SK-N-SH treated with all-trans-retinoic acid at 6 μM for 48 hours (cell line): ENCODE results near the gene AP1AR.

Experiments
- ATAC-seq: fragments of 200-7000 bp; cut with Tn5 transposase; 3 replicates; pipeline ENCODE4 v1.9.1; 2020; ENCODE audit warnings: mild to moderate bottlenecking, moderate library complexity
- ARNTL ChIP-seq: fragments of 450-650 bp; formaldehyde crosslinking; IDR thresholded peaks from 2 replicates; pipeline ENCODE4 v1.5.0; 2020; ENCODE audit warnings: low read depth, mild to moderate bottlenecking, moderate library complexity, borderline replicate concordance
- BACH2 ChIP-seq: fragments of 250-450 bp; sonication (Bioruptor Pico); IDR thresholded peaks from 2 replicates; pipeline ENCODE4 v1.9.0; 2021; ENCODE audit warnings: mild to moderate bottlenecking, borderline replicate concordance
- CSDC2 ChIP-seq: fragments of 250-450 bp; sonication (Bioruptor Pico); IDR thresholded peaks from 2 replicates; pipeline ENCODE4 v1.5.0; 2020; ENCODE audit warnings: mild to moderate bottlenecking, moderate library complexity
- ESRRG ChIP-seq: fragments of 250-450 bp; sonication (Bioruptor Pico); IDR thresholded peaks from 2 replicates; pipeline ENCODE4 v1.6.1; 2021; ENCODE audit warnings: mild to moderate bottlenecking
- GLIS3 ChIP-seq: fragments of 250-450 bp; sonication (Bioruptor Pico); IDR thresholded peaks from 2 replicates; pipeline ENCODE4 v1.5.0; 2020; ENCODE audit warnings: mild to moderate bottlenecking, moderate library complexity
- ISL1 ChIP-seq: fragments of 250-450 bp; sonication (Bioruptor Pico); IDR thresholded peaks from 2 replicates; pipeline ENCODE4 v2.1.2; 2022; ENCODE audit warnings: mild to moderate bottlenecking, moderate library complexity
- OSR1 ChIP-seq: fragments of 250-450 bp; sonication (Bioruptor Pico); IDR thresholded peaks from 2 replicates; pipeline ENCODE4 v1.8.0; 2022; ENCODE audit warnings: moderate library complexity, mild to moderate bottlenecking, inconsistent platforms
- PPARA ChIP-seq: fragments of 250-450 bp; sonication (Bioruptor Pico); IDR thresholded peaks from 2 replicates; pipeline ENCODE4 v1.5.0; 2020; ENCODE audit warnings: mild to moderate bottlenecking, borderline replicate concordance
- RARB ChIP-seq: fragments of 250-450 bp; sonication (Bioruptor Pico); IDR thresholded peaks from 2 replicates; pipeline ENCODE4 v1.8.0; 2021; ENCODE audit warnings: mild to moderate bottlenecking, moderate library complexity
- SNAI2 ChIP-seq: fragments of 250-450 bp; sonication (Bioruptor Pico); IDR thresholded peaks from 2 replicates; pipeline ENCODE4 v1.5.0; 2020; ENCODE audit warnings: mild to moderate bottlenecking, moderate library complexity
- TCF4 ChIP-seq: fragments of 250-450 bp; sonication (Bioruptor Pico); IDR thresholded peaks from 2 replicates; pipeline ENCODE4 v1.8.0; 2021; ENCODE audit warnings: mild to moderate bottlenecking, moderate library complexity, borderline replicate concordance
- TOX ChIP-seq: fragments of 250-450 bp; sonication (Bioruptor Pico); IDR thresholded peaks from 2 replicates; pipeline ENCODE4 v1.8.0; 2021; ENCODE audit warnings: mild to moderate bottlenecking, moderate library complexity, borderline replicate concordance
- ZC3H10 ChIP-seq: fragments of 250-450 bp; sonication (Bioruptor Pico); IDR thresholded peaks from 2 replicates; pipeline ENCODE4 v1.5.1; 2021; ENCODE audit warnings: mild to moderate bottlenecking, moderate library complexity
- ZFP3 ChIP-seq: fragments of 250-450 bp; sonication (Bioruptor Pico); IDR thresholded peaks from 2 replicates; pipeline ENCODE4 v1.5.0; 2020; ENCODE audit warnings: mild to moderate bottlenecking, moderate library complexity
- ZFP30 ChIP-seq: fragments of 450-650 bp; formaldehyde crosslinking; IDR thresholded peaks from 2 replicates; pipeline ENCODE4 v1.5.0; 2022; ENCODE audit warnings: mild to moderate bottlenecking, moderate library complexity
- ZNF565 ChIP-seq: fragments of 450-650 bp; formaldehyde crosslinking; conservative IDR thresholded peaks from 2 replicates; pipeline ENCODE4 v1.5.0; 2020; ENCODE audit warnings: low read depth, mild to moderate bottlenecking, moderate library complexity
- ZNF70 ChIP-seq: fragments of 450-650 bp; formaldehyde crosslinking; IDR thresholded peaks from 2 replicates; pipeline ENCODE4 v1.5.0; 2020; ENCODE audit warnings: mild to moderate bottlenecking, moderate library complexity
- ZNF8 ChIP-seq: fragments of 450-650 bp; formaldehyde crosslinking; IDR thresholded peaks from 2 replicates; pipeline ENCODE4 v1.5.0; 2020; ENCODE audit warnings: mild to moderate bottlenecking, moderate library complexity
- TF ChIP-seq, protein P1 (sequence below): fragments of 250-450 bp; sonication (Bioruptor Pico); IDR thresholded peaks from 2 replicates; pipeline ENCODE4 v1.8.0; 2020; ENCODE audit warnings: mild to moderate bottlenecking, moderate library complexity, borderline replicate concordance
- TF ChIP-seq, protein P2 (sequence below): fragments of 250-450 bp; sonication (Bioruptor Pico); IDR thresholded peaks from 2 replicates; pipeline ENCODE4 v1.8.0; 2021; ENCODE audit warnings: low read depth, mild to moderate bottlenecking, moderate library complexity, borderline replicate concordance
- TF ChIP-seq, protein P3 (sequence below): fragments of 250-450 bp; sonication (Bioruptor Pico); IDR thresholded peaks from 2 replicates; pipeline ENCODE4 v1.5.1; 2021; ENCODE audit warnings: mild to moderate bottlenecking, moderate library complexity
- TF ChIP-seq, protein P4 (sequence below): fragments of 250-450 bp; sonication (Bioruptor Pico); IDR thresholded peaks from 2 replicates; pipeline ENCODE4 v1.5.0; 2020; ENCODE audit warnings: mild to moderate bottlenecking, moderate library complexity

Gene AP1AR, protein sequence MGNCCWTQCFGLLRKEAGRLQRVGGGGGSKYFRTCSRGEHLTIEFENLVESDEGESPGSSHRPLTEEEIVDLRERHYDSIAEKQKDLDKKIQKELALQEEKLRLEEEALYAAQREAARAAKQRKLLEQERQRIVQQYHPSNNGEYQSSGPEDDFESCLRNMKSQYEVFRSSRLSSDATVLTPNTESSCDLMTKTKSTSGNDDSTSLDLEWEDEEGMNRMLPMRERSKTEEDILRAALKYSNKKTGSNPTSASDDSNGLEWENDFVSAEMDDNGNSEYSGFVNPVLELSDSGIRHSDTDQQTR

DNA sequence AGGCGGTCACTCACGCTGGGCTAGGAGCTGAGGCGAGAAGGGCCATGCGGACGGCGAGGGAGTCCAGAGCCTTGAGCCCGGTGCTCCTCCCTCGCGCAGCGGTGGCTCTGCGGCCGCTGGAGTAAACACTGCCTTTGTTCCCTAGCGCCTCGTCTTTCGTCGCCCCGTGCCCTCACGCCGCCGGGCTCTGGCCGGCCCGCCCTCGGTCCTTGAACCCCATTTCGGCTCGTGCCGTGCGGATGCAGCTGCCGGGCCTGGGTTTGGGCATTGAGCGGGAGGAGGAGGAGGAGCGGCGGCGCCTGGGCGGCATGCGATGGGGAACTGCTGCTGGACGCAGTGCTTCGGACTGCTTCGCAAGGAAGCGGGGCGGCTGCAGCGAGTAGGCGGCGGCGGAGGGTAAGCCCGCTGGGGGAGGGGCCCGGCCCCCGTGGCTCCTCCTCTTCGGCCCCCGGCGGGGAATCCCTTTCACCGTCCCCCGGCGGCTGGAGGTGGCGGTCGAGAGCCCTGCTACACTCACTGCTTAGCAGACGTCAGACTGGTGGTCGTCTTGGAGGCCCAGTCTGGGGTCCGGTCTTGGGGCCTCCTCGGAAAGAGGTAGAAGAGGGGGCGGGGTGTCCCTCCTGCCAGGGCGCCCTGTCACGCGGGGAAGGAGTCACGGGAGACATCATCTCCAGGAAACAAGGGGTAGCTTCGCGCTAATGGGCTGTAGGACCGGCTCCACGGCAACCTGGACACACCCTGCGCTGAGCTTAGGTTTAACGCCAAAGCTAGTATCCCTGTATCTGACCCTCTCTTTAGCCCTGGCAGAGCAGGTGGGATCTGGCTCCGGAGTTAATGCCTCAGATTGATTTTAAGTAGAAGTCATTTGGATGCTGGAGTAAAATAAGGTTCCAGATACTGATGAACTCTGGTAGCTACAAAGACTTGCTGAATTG, at the start of gene AP1AR:
TSS of gene AP1AR (plus strand) at position 9 of the 935 bp plus-strand sequence. CDS start at position 314, 305 bp downstream.
- ATAC-seq, result peak; percentile 82

DNA sequence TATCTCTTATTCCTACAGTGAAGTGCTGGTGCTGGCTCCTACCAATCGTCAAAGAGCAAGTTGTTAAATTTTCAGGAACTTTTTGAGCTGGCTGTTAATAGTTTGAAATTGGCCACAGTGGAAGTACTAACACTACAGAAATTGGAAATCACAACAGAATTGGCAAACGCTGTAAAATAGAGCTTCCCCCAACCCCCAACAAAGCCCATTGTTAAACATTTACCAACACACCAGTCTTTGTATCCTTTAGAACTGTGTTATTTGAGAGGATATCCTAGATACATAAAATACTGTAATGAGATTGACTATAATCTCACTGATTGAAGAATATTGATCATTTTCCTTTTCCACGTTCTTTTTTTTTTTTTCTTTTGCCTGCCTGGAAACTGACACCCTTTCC, 49.0 kb upstream of the AP1AR start:
- TF ChIP-seq, protein P1, sequence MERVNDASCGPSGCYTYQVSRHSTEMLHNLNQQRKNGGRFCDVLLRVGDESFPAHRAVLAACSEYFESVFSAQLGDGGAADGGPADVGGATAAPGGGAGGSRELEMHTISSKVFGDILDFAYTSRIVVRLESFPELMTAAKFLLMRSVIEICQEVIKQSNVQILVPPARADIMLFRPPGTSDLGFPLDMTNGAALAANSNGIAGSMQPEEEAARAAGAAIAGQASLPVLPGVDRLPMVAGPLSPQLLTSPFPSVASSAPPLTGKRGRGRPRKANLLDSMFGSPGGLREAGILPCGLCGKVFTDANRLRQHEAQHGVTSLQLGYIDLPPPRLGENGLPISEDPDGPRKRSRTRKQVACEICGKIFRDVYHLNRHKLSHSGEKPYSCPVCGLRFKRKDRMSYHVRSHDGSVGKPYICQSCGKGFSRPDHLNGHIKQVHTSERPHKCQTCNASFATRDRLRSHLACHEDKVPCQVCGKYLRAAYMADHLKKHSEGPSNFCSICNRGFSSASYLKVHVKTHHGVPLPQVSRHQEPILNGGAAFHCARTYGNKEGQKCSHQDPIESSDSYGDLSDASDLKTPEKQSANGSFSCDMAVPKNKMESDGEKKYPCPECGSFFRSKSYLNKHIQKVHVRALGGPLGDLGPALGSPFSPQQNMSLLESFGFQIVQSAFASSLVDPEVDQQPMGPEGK (CRISPR knock-in tag), result no peak
- TF ChIP-seq TCF4 (no peak), ZNF8 (CRISPR knock-in tag) (no peak), ZFP30 (CRISPR knock-in tag) (no peak), TOX (CRISPR knock-in tag) (no peak), OSR1 (CRISPR knock-in tag) (no peak), SNAI2 (CRISPR knock-in tag) (no peak), PPARA (CRISPR knock-in tag) (no peak), ZC3H10 (no peak), ESRRG (no peak), ARNTL (no peak), ZFP3 (CRISPR knock-in tag) (no peak), ZNF565 (no peak)
- TF ChIP-seq, protein P2, sequence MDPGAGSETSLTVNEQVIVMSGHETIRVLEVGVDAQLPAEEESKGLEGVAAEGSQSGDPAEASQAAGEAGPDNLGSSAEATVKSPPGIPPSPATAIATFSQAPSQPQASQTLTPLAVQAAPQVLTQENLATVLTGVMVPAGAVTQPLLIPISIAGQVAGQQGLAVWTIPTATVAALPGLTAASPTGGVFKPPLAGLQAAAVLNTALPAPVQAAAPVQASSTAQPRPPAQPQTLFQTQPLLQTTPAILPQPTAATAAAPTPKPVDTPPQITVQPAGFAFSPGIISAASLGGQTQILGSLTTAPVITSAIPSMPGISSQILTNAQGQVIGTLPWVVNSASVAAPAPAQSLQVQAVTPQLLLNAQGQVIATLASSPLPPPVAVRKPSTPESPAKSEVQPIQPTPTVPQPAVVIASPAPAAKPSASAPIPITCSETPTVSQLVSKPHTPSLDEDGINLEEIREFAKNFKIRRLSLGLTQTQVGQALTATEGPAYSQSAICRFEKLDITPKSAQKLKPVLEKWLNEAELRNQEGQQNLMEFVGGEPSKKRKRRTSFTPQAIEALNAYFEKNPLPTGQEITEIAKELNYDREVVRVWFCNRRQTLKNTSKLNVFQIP (CRISPR knock-in tag), result no peak
- TF ChIP-seq, protein P3, sequence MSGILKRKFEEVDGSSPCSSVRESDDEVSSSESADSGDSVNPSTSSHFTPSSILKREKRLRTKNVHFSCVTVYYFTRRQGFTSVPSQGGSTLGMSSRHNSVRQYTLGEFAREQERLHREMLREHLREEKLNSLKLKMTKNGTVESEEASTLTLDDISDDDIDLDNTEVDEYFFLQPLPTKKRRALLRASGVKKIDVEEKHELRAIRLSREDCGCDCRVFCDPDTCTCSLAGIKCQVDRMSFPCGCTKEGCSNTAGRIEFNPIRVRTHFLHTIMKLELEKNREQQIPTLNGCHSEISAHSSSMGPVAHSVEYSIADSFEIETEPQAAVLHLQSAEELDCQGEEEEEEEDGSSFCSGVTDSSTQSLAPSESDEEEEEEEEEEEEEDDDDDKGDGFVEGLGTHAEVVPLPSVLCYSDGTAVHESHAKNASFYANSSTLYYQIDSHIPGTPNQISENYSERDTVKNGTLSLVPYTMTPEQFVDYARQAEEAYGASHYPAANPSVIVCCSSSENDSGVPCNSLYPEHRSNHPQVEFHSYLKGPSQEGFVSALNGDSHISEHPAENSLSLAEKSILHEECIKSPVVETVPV (CRISPR knock-in tag), result no peak
- ATAC-seq, result no peak

More for the DNA sequence above, at the start of gene AP1AR:
- TF ChIP-seq, protein P1 (CRISPR knock-in tag), result 0 out of 2 replicates have a peak, but pooled peaks have one; percentile 66
- TF ChIP-seq CSDC2 (CRISPR knock-in tag), result no peak
- no peak for TF ChIP-seq ZNF70 (CRISPR knock-in tag)
- no peak for TF ChIP-seq GLIS3

DNA sequence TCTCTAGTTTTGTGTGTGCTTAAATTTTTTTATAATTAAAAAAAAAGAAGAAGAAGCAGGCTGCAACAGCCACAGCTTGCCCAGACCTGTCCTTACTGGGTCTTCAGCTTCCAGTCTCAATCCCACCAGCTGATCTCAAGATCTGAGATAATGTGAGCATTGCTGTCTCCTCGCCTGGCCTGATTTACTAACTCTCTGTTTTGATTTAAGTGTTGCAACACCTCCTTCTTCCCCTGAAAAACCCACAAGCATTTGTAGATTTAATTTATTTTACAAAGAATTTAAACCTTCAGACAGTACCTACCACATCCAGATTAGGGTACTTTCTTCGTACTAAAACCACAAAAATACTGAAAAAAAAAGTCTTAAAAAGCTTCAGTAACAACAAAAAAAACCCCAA, 48.3 kb upstream of the AP1AR start:
- no peak for ATAC-seq

More for the DNA sequence above, 48.3 kb upstream of the AP1AR start:
- TF ChIP-seq PPARA (CRISPR knock-in tag) (no peak), ZFP3 (CRISPR knock-in tag) (no peak), ZNF565 (no peak), GLIS3 (no peak), ISL1 (CRISPR knock-in tag) (no peak), BACH2 (CRISPR knock-in tag) (no peak), RARB (CRISPR knock-in tag) (no peak), CSDC2 (CRISPR knock-in tag) (no peak), TOX (CRISPR knock-in tag) (no peak)
- TF ChIP-seq, protein P1 (CRISPR knock-in tag), result no peak
- TF ChIP-seq, protein P2 (CRISPR knock-in tag), result no peak
- TF ChIP-seq, protein P4, sequence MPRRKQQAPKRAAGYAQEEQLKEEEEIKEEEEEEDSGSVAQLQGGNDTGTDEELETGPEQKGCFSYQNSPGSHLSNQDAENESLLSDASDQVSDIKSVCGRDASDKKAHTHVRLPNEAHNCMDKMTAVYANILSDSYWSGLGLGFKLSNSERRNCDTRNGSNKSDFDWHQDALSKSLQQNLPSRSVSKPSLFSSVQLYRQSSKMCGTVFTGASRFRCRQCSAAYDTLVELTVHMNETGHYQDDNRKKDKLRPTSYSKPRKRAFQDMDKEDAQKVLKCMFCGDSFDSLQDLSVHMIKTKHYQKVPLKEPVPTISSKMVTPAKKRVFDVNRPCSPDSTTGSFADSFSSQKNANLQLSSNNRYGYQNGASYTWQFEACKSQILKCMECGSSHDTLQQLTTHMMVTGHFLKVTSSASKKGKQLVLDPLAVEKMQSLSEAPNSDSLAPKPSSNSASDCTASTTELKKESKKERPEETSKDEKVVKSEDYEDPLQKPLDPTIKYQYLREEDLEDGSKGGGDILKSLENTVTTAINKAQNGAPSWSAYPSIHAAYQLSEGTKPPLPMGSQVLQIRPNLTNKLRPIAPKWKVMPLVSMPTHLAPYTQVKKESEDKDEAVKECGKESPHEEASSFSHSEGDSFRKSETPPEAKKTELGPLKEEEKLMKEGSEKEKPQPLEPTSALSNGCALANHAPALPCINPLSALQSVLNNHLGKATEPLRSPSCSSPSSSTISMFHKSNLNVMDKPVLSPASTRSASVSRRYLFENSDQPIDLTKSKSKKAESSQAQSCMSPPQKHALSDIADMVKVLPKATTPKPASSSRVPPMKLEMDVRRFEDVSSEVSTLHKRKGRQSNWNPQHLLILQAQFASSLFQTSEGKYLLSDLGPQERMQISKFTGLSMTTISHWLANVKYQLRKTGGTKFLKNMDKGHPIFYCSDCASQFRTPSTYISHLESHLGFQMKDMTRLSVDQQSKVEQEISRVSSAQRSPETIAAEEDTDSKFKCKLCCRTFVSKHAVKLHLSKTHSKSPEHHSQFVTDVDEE (CRISPR knock-in tag), result no peak
- TF ChIP-seq, all 23 proteins: peak for 0
